GM18499 (cell line): Measurements from ENCODE around the gene RBMS3.
A peak's percentile ranks its signal among the peaks of the same experiment; 100 is the strongest.

Experiments
- ATAC-seq: cut with Tn5 transposase; IDR thresholded peaks from one replicate; pipeline ENCODE4 v1.9.1; 2021; ENCODE audit warnings: moderate number of reproducible peaks; ENCODE audit not compliant: insufficient read depth, unreplicated experiment

RBMS3 gene

DNA sequence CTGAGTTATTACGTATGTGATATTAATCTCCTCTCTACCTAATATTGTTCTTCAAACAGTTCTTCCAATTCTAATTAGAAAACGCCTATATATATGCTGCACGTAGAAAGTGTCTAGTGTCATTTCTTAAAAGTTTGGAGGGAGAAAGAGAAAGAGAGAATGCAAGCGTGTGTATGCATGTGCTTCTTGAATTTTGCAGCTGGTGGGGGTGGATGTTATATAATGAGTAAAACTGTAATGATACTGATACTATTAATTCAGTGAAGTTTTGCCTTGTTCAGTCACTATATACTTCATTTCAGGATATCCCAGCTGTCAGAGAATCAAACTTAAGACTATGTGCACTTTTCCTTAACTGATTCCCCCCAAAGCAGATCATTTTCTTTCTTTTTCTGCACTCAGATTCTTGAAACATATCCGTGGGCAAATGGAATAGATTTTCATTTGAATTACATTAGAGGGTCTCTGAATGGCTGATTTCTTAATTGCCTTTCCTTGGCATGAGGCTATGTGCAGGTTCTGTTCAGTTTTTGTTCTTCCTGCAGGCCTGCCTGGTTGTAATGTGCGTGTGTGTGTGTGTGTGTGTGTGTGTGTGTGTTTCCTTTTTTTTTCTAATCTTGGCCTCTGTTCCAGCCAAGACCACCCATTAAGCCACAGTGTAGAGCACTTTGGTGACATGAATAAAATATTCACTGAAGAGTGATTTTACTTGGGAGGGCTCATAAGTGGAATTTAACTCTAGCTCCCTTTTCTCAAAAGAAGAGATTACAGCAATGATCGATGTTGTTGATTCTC, 617.5 kb downstream of the RBMS3 start:
- no peak for ATAC-seq

DNA sequence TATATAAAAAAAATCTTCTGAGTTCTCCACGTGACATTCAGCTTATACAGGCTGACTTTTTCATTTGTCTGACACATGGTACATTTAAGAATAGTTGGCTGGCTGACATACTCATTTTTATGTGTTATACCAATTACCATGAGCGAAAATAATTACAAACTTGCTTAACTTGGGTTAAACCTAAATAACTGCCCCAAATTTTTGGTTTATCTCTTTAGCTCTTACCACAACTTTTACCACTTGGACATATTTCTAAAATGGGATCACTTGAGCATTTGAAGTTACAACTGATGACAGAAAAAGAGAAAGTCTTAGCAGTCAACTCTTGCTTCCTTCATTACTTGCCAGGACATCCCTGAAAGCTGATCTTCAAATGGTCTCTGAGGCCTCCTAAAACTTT, 618.1 kb downstream of the RBMS3 start:
- ATAC-seq = no peak

DNA sequence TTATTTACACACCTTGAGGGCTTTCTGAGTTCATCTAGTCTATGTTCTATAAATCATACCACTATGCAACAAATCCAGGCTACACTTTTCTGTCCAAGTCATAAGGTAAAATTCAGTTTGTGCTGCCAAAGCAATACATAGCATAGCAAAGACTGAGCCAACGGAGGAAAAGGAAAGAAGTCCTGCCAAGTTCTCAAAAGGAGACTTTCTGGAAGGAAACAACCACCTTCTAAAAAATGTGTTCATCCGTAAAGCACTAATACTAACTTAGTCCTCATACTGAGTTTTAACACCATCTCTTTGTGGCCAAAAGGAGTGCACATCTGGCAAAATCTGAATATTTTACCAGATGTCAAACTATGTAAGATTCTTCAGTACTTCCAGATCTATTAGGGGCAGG, 620.2 kb downstream of the RBMS3 start:
- no peak for ATAC-seq

DNA sequence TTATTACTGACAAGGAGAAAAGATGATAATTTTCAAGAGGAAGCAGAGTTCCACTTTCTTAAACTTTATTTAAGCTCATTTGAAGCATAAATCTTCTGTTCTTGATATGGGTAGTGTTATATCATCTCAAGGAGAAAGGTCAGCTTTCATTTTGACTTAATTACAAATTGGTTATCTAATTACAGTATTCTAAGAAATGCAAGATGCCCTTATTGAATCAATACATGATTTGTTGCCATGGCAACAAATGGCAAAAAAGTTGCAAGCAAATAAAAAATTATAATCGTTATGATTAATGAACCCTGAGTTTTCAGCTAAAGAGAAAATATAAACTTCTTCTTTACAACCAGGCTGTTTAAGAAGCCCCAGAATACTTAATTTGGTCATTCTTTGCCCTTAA, 622.7 kb downstream of the RBMS3 start:
- no peak for ATAC-seq

GRCh38 chr3:29906906-29907305, 626.0 kb downstream of the RBMS3 start:
- ATAC-seq = no peak

DNA sequence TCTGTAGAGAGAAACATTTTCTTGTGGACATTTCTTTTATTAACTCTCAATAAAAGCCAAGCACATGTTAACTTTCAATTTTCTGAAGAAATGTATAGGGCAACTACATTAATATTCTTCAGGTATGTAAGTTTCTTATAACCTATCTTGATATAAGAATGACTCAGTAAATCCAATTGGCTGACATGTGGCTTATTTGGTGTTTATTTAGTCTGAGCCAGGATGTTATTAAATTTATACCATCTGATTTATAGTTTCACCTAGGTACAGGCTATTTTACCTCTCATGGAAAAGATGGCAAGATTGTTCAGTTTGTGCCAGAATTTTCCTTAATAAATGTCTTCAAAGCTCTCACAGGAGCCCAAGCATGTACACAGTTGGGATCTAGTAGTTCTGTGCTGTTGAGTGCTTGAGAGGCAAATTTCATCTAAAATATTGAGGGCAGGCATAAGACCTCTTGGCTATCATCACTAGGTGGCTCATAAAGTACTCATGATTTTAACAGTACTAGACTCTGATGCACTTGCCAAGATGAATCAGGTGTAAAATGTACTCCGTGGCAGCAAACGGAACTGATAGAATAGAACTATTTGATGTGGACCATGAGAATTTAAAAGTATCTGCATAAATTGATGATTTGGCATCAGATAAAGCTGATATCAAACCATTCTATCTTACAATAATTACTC, 631.9 kb downstream of the RBMS3 start:
- no peak for ATAC-seq

DNA sequence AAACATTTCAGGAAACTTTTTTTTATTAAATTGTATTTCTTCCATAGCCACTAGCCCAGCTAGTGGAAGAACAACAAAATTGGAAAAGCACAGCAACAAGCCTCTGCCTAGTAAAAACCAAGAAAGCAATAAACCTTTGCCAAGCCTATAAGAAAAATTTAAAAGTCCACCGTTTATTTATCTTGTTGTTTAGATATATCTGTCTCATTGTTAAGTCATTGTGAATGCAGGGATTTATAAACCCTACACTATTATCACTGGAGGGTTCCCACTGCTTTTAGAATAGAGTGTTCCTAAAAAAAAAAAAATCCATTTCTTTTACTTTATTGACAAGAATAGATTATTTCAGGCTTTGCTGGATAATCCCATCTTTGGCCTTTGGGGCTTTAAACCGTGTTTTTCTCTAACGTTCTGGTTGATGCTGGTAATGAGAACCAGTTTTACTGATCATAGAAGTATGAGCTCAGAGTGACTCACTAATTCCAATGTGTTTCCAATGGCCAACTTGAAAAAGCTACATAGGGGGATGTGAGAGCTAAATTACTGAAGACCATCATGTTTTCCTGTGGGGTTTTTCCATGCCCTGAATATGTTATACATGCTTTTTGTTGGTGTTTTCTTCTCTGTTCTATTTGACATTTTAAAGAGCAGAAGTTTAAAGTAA, 634.1 kb downstream of the RBMS3 start:
- ATAC-seq = no peak

DNA sequence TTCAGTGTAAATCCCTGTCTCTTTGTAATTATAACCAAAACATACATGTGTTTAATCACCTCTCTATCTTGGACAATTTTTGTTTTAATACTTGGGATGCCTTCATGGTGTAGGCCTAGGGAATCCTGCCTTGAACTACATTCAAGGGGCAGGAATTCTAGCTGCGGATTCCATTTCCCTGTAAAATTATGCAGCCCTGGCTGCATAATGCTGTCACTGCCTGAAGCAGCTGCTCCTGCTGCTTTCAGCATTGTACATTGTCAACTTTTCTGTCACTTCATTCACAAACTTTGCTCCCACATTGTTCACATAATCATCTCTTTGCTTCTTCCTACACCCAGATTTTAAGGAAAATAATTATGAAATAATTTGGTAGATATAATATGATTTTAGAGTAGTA, 638.7 kb downstream of the RBMS3 start:
- ATAC-seq = no peak

GRCh38 chr3:29922992-29923746, 642.3 kb downstream of the RBMS3 start:
- no peak for ATAC-seq

DNA sequence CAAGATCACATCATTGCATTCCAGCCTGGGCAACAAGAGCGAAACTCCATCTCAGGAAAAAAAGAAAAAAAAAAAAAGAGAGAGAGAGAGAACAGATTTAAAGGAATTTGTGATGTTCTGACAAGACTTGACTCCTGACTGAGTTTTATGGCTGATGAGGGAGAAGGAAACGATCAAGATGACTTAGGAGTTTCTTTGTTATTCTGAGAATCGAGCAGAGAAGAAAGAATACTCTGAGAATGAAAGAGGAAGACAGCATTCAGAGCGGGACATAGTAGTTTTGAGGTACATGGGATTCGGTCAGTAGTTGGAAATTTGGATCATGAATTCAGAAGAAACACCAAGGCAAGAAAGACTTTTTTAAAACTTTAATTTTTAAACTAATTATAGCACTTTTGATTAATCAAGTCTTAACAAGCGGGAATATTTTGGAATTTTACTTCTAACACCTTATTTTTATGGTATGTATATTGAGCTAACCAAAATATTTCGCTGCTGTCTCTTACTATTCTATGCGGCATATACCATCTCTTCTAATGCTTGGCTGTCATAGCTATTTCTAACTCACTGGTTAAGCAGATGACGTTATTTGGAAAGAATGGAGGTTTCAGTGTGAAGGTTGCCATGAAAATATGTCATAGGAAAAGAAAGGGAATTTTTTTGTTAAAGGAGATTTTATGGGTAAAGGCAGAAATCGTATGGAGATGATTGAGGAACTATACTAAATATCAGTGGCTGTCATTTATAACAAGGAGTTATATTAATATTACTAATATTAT, 644.1 kb downstream of the RBMS3 start:
- no peak for ATAC-seq

GRCh38 chr3:29926378-29926777, 645.5 kb downstream of the RBMS3 start:
- no peak for ATAC-seq

DNA sequence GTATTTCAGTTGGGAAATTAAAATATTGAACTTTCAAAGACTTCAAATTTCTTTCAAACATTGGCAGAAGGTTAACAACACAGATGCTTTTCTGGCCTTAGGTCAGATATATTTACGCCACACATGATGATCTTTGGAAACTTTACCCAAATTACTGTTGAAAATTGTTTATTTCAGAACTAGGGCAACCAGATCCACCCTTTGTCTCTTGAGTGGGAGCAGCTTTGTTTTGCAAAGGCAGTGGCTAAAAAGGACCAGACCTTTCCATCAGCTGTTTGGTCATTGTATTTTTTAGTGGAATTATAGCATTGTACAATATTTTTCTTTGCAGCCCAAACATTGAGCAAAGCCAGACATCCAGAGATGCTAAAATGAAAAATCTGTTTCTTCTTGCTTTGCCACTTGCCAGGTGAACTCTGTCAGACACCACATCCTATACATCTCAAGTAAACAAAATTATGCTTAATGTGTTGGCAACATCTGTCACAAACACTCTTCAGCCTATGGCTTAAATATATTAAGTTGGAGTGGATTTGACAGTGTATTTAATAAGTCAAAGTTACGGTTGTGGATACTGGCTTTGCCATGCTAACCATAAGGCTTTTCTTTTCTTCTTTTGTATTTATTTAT, 651.9 kb downstream of the RBMS3 start:
- ATAC-seq = no peak

DNA sequence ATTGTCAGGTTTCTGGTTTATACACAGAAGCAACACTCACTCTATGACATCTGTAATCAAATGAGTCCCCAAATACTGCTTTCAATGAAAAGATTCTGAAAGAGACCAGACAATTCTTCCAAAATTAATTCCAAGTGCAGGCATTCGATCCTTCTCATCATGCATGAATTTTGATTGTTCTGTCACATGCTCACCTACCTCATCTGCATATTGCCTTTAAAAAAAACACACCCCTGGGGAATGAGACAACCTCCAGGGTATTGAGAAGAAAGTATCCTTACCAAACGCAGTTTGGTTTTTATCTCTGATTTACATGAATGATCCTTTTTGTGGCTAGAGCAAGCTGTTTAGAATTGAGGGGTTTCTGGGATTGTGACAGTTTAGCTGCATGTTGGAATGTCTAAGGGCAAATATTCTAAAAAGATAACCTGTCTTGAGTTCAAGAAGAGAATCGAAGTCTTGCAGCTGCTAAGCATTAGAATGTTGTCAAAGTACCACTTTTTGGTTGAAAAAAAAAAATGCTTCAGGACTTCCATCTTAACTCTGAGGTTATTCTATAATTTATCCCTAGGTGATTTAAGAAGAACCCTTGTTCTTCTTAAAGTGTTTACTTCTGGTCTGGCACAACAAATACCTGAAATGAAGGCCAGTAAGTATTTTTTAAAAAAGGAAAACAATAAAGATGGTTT, 653.1 kb downstream of the RBMS3 start:
- no peak for ATAC-seq

- ATAC-seq = no peak
Measured at GRCh38 chr3:29934751-29935150, 653.9 kb downstream of the RBMS3 start.

DNA sequence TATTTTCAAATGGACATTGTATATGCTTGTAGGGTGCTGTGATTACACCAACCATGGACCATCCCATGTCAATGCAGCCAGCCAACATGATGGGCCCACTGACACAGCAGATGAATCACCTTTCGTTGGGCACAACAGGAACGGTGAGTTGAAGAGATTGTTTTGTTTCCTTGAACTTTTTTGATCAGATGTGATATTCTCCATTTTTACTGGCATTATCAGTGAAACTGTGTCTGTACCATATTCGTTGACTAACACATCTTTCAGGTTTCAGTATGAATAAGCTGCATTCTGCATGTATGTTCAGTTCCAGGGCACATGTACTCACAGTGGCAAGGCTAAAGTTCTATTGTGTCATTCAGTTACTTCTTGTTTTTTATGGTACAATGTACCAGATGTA, 655.2 kb downstream of the RBMS3 start:
- peak; percentile 96 for ATAC-seq

GRCh38 chr3:29936766-29937165, 655.9 kb downstream of the RBMS3 start:
- no peak for ATAC-seq

GRCh38 chr3:29937185-29937584, 656.3 kb downstream of the RBMS3 start:
- no peak for ATAC-seq

GRCh38 chr3:29940759-29941323, 660.0 kb downstream of the RBMS3 start:
- no peak for ATAC-seq

DNA sequence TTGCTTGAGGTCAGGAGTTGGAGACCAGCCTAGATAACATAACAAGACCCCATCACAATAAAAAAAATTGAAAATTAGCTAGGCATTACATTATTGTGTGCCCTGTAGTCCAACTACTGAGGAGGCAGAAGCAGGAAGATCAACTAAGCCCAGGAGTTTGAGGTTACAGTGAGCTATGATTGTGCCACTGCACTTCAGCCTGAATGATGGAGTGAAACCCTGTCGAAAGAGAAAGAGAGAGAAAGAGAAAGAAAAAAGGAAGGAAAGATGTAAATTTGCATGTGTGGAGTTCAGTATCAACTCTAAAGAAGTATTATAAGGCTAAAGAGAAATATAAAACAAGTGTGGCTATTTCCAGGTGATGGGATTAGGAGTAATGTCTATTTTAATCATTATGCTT, 661.4 kb downstream of the RBMS3 start:
- no peak for ATAC-seq
